C4-2B (cell line): ENCODE data around the gene MAFB.

Experiments
- CTCF ChIP-seq: fragments of 450-650 bp; conservative IDR thresholded peaks from 2 replicates; pipeline ENCODE4 v1.5.1; 2017; ENCODE audit warnings: mild to moderate bottlenecking
- ZFX ChIP-seq: fragments of 450-650 bp; IDR thresholded peaks from 2 replicates; pipeline ENCODE4 v1.6.1; 2017

- TF ChIP-seq CTCF (no peak), ZFX (no peak)
Measured at GRCh38 chr20:40681684-40682083, 7.4 kb downstream of the MAFB start.
